CD4-positive, alpha-beta T cell treated with Interleukin-15 for 4 hours (primary cell): ENCODE results near the gene CTNNBL1.
"Not testable (repeated sequence)": the region's sequence is repeated elsewhere in the genome, so short reads cannot be mapped to it uniquely, and the experiment has no call there.

Experiments
- DNase-seq: peaks from one replicate; pipeline ENCODE4 v3.0.0-alpha.2; 2020; ENCODE audit warnings: low spot score

CTNNBL1 gene, protein sequence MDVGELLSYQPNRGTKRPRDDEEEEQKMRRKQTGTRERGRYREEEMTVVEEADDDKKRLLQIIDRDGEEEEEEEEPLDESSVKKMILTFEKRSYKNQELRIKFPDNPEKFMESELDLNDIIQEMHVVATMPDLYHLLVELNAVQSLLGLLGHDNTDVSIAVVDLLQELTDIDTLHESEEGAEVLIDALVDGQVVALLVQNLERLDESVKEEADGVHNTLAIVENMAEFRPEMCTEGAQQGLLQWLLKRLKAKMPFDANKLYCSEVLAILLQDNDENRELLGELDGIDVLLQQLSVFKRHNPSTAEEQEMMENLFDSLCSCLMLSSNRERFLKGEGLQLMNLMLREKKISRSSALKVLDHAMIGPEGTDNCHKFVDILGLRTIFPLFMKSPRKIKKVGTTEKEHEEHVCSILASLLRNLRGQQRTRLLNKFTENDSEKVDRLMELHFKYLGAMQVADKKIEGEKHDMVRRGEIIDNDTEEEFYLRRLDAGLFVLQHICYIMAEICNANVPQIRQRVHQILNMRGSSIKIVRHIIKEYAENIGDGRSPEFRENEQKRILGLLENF

DNA sequence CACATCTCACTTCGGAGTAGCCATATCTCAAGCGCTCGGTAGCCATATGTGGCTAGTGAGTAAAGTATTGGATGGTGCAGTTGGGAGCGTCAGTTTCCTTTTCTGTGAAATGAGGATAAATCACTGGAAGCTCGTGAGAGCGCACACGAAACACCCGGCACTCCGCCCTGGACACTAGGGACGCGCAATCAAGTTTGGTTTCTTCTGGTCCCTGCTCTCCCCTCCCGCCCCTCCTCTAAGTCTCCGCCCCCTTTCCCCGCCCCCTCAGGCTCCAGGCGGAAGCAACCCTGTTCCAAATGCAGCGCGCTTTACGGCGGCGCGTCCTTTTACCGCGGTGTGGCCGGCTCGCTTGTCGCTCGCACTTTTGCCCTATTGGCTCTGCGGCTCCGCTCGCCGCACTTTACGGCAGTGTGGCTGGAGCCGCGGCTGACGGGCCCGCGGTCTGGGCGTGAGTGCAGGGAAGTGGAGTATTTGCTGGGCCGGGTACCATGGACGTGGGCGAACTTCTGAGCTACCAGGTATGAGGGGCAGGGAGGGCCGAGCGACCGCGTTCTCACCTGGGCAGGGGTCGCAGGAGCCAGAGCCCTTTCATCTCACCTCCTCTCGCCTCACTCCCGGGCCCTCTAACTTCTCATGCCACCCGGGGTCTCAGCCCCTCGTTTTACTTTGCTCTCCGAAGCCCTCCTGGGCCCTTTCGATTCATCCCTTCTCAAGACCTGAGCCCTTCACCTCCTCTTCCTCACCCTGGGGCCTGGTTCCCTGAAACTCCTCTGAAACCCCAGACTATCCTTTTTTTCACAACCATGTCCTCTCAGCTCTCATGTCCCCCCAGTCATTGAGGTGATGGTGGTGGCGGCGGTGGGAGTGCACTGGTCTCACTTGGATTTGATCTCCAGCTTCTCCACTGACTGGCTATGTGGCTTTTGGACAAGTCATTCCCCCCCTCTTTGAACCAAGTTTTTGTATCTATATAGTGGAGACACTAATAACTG lies at the start of gene CTNNBL1:
CTNNBL1 (plus strand) TSS at position 396 of the 992 bp plus-strand sequence; CDS start at position 489, 93 bp downstream.
- DNase-seq: peak; percentile 96

DNA sequence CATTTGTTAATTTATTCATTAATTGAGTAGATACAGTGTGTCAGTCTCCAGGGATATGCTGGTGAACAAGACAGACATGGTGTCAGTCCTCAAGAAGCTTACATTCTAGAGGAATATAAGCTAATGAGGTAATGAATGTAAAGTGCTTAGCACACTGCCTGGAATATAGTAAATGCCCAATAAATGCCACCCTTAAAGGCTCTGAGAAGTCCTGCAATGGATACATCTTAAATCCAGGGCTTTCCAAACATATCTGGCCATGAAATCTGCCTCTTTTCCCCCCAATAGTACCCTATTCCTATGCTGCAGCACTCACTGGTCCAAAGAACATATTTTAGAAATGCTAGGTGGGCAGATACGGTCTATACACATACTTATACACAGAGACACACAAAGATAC lies 49.2 kb upstream of the CTNNBL1 start:
- DNase-seq: no peak

DNA sequence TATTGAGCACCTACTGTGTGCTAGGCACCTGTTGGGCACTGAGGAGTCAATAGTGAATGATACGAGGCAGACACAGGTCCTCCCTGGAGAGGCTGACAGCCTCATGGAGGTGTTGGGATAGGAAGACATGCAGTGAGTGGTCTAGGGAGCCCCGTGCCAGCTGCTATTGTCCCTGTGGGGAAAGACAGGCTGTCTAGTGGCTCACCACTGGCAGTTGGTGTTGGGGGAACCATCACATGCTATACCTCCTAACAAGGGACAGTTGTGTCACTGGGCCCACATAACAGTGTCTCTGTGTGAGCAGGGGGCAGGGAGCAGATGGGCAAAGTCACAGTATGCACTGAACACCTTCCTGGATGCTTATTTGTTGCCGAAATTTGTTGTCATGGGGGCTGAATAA lies 45.9 kb upstream of the CTNNBL1 start:
- DNase-seq: no peak

DNA sequence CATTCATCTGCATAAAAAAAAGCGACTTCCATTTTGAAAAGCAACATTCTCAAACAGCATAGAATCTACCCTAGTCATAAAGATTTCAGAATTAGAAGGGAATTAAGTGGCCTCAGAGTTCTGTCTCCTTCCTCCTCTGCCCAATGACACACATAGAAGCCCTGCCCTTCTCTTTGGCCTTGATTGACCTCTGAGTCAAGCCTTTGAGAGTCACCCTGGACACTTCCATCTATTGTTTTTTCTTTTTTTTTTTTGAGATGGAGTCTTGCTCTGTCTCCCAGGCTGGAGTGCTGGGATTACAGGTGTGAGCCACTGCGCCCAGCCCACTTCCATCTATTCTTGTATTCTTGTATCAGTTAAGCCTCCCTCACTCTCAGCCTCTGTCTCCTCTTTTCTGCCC lies 44.8 kb upstream of the CTNNBL1 start:
- DNase-seq: no peak

DNA sequence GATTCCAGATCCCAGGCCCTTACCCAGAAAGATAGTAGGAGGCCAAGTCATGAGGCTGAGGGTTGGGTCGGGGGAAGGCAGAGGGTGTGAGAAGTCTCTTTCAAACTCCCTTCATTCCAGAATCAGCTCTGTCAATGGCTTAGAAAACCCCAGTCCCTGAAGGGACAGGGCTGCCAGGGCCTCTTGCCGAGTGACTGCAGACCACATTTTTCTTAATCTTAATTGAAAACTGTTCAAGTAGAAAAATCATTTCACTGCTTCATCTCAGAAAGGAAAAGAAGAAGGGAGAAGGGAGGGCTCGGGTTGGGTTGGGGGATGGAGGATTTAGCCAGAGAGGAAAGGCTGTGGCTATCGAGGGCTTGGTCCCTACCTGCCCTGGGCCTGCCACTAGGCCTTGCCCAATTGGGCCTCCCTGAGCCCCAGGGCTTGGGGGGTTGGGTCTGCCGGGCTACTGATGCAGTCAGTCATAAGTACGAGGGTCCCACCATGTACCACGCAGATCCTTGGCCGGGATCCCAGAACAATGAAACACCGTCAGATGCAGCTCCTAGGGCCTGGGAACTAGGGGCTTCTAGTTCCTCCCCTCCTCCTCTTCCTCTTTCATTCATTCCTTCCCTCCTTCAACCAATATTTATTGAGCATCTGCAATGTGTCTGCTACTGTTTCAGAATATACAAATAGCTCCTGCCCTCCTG lies 44.0 kb upstream of the CTNNBL1 start:
- DNase-seq: no peak

DNA sequence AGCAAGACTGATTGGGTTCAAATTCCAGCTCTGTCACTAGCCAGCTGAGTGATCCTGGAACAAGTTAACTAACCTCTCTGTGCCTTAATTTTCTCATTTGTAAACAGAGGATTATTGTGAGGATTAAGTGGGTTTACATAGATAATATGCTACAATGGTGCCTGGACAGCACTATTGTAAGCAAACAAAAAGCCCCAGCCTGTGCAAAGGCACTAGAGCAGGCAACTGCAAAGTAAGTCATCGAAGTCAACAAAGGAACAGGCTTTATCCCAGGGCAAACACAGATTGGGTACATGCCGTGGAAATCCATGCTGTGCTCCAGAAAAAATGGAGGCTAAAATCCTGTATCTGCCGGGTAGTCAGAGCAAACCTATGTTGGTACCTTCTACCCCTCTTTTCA lies 43.2 kb upstream of the CTNNBL1 start:
- DNase-seq: no peak

DNA sequence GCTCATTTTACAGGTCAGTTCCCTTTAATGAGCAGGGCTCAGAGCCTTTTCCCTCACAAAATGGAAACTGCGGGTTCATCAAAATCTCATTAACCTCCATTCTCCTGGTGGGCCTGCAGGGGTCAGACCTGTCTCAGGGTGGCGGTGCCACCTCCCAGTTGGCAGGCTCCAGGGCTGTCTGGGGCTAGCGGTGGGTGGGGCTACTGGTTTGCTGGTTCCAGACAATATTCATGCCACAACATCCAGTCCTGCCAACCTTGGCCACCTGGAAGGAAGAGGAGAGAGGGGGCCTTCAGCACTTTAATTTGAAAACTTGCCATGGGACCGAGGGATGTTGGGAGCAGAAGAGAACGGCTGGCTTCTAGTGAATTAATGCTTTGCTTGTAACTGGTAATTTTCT lies 41.9 kb upstream of the CTNNBL1 start:
- no peak for DNase-seq

DNA sequence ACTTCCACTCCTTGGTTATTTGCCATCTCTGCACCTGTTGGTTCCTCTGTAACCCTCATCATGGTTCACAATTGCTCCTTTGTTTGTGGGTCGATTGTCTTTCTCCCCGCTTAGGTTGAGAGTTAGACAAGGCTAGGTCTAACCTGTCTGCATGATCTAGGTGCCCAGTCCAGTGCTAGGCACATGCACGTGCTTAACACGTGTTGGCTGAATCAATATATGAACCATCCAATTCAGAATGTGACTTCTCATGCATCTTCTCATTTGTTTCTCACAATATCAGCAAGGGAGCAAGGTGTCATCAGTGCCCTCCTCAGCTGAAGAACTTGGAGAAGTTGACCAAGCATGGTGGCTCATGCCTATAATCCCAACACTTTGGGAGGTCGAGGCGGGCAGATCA lies 36.9 kb upstream of the CTNNBL1 start:
- DNase-seq: no peak

DNA sequence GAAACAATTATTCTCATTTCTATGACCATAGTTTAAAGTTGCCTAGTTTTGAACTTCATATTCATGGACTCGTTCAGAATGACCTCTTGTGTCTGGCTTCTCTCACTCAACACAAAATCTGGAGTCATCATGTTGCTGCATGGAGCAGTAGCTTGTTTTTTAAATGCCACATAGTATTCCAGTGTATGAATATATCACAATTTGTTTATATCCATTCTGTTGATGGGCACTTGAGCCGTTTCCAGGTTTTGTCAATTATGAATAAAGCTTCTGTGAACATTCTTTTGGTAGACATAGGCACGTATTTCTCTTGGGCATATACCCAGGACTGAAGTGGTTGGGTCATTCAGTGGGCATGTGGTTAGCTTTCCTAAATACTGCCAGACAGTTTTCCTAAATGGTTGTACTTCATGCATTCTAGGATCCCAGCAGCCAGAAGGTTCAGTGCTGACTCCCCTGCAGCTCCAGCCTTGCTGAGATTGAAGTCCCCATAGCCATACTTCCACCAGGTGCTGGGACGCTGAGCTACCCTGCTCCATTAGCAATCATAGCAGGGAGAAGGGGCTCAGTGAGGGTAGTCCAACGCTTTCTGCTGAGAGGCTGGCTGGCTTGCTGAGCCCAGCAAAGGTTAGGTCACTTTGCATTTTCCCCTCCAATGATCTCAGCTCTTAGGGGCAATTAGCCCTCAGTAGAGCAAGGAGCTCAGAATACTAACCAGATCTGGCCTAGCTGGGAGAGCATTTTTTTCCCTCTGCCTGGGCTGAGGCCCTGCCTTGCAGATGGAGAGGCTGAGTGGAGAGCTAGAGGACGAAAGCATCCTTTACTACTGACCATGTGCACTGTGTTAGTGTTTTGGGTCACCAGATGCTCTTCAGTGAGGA lies 35.7 kb upstream of the CTNNBL1 start:
- DNase-seq: no peak

DNA sequence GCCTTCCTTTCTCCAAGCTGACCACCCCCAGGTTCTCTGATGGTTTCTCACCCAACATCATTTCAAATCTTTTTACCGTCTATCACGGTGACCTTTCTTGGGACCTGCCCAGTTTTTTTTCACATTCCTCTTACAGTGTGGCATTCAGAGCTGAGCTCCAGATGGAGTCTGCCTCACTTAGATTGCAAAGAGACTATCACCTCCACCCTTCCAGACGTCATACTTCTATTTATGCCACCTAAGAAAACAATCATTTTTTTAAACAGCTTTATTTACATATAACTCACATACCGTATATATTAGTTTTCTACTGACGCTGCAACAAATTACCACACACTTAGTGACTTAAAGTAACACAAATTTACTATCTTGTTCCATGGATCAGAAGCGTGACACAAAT lies 32.3 kb upstream of the CTNNBL1 start:
- no peak for DNase-seq

DNA sequence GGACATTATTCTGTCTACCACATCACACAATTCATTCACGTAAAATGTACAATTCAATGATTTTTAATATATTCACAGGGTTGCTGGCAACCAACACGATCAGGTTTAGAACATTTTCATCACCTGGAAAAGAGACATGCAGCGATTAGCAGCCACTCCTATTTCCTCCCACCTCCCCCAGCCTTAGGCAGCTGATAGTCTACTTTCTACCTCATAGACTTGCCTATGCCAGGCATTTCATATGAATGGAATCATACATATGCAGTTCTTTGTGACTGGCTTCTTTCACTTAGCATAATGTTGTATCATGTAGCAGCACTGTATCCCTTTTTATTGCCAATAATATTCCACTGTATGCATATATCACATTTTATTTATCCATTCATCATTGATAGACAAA lies 31.5 kb upstream of the CTNNBL1 start:
- DNase-seq: no peak

DNA sequence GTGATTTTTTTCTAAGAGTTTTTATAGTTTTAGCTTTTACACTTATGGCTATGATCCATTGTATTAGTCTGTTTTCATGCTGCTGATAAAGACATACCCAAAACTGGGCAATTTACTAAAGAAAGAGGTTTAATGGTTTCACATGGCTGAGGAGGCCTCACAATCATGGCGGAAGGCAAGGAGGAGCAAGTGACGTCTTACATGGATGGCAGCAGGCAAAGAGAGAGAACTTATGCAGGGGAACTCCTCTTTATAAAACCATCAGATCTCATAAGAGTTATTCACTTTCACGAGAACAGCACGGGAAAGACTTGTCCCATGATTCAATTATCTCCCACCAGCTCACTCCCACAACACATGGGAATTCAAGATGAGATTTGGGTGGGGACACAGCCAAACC lies 29.2 kb upstream of the CTNNBL1 start:
- not testable (repeated sequence) for DNase-seq

DNA sequence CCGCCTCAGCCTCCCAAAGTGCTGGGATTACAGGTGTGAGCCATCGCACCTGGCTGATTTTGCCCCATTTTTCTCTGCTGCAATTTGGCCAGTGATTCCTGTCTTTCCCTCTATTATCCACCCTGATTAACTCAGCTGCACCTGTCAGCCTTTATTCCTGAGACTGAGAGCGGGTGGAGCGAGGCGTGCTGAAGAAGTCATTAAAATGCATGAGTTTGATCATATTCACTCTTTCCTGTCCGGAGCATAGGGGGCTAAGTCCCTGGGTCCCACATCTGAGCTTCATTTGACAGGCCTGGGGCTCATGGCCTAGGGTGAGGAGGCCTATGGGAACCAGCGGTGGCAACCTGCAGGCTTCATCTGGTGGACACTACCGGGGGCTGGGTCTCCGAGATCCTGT lies 25.7 kb upstream of the CTNNBL1 start:
- no peak for DNase-seq

DNA sequence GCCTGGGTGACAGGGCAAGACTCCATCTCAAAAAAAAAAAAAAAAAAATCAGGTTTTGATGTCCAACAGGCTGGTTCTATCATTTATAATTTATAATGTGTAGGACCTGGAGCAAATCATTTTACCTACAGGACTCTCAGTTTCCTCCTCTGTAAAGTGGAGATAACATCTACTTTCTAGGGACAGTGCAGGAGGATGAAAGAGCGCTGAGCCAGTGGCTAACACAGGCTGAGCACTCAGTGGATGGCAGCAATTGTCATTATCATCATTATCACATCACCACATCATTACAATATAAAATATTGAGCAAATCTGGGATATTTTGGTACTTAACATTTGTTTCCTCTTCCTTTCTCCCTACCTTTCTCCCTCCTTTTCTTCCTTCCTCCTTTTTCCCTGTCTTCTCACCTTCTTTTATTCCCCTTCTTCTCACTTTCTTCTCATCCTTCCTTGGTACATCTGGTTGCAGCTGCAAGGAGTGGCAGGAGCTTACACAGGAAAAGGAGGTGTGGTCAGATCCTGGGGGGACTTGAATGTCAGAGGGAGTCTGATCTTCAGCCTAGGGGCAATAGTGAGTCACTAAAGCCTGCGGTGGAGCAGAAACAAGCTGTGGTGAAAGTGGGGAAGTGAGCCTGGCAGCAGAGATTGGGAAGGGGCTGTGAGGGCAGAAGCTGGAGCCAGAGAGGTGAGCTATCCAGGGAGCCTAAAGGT lies 24.6 kb upstream of the CTNNBL1 start:
- DNase-seq: no peak

DNA sequence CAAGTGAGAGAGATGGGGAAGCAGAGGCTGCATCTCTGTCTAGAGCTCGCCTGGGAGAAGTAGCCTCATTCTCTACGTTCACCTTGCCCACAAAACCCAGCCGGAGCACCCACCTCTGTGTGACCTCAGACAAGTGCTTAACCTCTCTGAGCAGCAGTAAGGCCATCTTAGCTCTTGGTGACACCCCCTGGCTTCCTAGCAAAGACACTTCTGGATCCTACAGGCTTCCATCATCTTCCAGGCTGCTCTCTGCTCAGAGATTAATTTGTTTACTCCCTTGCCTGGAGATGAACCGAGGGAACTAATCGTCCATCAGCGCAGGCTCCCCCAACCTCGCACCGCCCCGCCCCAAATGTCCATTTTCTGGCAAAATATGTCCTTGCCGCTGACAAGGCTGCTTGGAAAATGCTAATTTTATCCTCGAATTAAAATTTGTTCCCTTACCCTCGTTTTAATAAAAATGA lies 24.0 kb upstream of the CTNNBL1 start:
- no peak for DNase-seq

DNA sequence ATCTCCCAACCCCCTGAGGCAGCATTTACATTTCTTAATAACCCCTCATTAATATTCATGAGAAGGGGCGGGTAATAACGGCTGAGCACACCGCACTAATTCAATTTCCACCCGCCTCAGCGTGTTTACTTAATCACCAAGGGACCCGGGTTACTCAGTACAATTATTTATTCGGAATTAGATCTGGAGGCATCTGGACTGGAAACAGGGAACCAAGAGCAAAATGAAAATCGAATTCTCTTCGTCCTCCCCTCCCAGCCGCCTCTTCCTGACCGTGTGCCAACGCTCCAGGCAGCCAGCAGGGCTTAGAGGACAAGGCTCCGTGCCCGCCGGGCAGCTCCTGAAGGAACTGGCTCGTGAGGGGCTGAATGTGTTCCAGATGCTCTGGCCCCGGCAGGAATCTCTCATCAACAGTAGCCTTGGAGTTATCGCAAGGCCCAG lies 23.5 kb upstream of the CTNNBL1 start:
- no peak for DNase-seq

DNA sequence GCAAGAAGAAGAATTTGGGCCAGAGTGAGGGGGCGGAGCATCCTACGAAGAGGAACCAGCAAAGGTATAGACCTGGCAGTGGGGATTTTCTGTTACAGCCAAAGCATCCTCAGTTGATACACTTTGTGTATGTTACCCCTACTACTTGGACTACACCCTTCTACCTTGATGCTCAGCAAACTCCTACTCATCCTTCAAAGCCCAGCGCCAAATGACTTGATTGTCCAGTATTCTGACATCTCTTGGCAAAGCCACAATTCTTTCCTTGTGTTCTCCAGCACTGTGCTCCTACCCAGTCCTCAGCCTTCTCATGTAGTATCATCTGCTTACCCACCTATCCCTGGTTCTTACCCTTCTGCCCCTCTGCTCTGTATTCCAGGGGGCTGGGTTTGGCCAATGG lies 21.7 kb upstream of the CTNNBL1 start:
- no peak for DNase-seq

DNA sequence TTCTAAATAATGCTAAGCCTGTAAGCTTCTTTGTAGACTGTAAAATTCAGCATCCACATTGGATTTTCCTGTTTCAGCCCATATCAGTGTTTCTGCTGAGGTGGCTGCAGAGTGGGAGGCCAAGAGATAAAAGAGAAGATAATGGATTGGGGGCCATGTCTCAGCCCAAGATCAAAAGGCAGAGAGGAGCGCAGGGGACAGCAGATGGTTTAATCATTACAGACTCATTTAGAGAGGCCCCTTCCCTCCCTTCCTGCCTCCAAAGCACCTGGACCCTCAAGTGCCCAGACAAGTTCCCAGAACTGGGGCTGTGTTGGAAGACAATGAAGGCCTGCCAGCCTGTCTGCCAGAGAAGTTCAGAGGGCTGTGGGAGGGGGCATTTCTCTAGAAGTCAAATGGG lies 20.4 kb upstream of the CTNNBL1 start:
- DNase-seq: no peak

DNA sequence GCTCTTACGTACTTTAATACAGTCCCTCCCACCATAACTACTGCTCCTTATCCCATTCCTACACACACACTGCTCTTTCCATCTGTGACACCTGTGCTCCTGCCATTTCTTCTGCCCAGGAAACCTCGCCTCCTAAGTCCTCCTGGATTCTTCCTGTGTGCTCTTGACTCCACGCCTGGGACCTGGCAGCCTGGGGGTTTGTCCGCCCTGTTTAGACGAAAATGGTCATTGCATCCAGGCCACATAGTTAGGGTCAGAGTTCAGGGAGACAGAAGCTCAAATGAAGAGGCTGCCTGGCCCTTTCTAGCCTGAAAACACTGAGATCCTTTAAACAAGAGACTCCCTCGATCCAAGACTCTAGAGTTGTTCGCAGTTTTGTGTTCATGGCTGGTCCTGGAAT lies 17.4 kb upstream of the CTNNBL1 start:
- DNase-seq: no peak
